Measurements from ENCODE around the gene WDR70. TPM values are rescaled to one million over a fixed set of nuclear protein-coding genes. Genes with fewer than 3 reads are reported as not detected.

WDR70 gene
- total RNA-seq, 1 experiment from 2014 or later = 35.0 TPM

DNA sequence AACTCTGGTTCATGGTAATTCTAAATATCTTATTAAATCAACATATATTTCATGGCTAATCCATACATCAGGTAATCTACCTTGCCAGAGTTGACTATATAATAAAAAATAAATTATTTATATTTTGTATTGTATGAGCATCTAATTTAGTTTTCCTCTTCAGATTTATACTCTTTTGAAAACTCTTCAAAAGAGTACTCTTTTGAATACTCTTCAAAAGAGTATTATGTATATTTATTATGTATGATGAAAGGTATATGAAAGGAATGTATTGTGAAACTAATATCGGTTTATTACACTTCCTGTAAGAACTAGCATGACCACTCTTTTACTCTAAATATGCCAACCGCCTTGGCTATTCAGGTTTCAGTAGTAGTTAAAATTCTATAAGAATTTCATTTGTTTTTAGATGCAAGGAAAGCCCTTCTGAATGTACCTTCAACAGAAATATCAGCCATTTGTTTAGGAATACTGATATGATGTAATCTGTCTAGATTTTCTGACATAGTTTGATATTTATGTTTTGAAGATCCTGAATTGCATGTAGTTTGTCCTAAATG is 178.7 kb downstream of the WDR70 start:
- Mint-ChIP-seq H3K27me3 (ENCODE audit: low read depth) (no peaks in the 10 kb centered on the region), H3K9me3 (peaks cover 9% of the 10 kb centered on the region), H3K27ac (no peak overlapping the region), H3K36me3 (peaks cover 7% of the 10 kb centered on the region; the same call in 1 of the 2 replicates), H3K4me3 (no peak overlapping the region), H3K4me1 (peaks cover 4% of the 10 kb centered on the region)
- DNase-seq (ENCODE audit: low spot score) (no peak), ATAC-seq (no peak)
- ChIA-PET POLR2A (no interaction called here), CTCF (no interaction called here)
- no peak for TF ChIP-seq ETV6 (CRISPR knock-in tag; IDR thresholded peaks at IDR 0.05)
- no peak for TF ChIP-seq GTF2I (CRISPR knock-in tag; conservative IDR thresholded peaks at IDR 0.05)
- TF ChIP-seq GRHL2 (CRISPR knock-in tag; IDR thresholded peaks at IDR 0.05; ENCODE audit: insufficient replicate concordance, severe bottlenecking) = no peak
- no peak for TF ChIP-seq ZNF232 (CRISPR knock-in tag; IDR thresholded peaks at IDR 0.05)
- TF ChIP-seq SOX15 (CRISPR knock-in tag; IDR thresholded peaks at IDR 0.05) = no peak
- no peak for TF ChIP-seq IRF2 (CRISPR knock-in tag; IDR thresholded peaks at IDR 0.05; ENCODE audit: borderline replicate concordance, low read depth)
- no peak for TF ChIP-seq ZNF317 (CRISPR knock-in tag; IDR thresholded peaks at IDR 0.05; ENCODE audit: borderline replicate concordance, low read depth)
- no peak for TF ChIP-seq ESRRA (CRISPR knock-in tag; IDR thresholded peaks at IDR 0.05; ENCODE audit: borderline replicate concordance)

DNA sequence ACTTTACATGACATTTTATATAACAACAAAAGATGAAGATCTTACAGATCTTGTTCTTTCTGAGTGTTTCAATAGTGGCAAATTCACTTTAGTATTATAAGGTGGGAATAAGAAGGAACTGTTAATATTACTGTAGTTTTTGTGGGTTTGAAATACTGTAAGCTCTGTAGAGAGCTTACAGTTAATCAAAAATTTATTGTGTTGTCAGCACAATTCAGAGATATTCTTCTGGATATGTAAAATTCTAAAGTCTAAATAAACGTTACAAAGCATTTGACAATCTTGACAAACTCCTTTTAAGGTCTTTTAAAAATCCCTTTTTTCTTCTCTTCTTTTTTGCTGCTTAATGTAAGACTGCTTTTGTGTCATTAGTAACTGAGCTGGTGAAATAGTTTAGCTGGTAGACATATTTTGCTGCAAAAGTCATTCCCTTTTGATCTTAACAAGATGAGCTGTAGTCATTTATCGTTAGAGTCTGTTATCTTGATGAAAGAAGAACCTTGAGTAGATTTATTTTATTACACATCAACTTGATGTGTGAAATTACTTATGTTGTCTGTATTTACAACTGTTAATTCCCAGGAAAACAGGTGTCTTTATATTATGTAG is 186.0 kb downstream of the WDR70 start:
- POLR2A ChIA-PET = no interaction called here

DNA sequence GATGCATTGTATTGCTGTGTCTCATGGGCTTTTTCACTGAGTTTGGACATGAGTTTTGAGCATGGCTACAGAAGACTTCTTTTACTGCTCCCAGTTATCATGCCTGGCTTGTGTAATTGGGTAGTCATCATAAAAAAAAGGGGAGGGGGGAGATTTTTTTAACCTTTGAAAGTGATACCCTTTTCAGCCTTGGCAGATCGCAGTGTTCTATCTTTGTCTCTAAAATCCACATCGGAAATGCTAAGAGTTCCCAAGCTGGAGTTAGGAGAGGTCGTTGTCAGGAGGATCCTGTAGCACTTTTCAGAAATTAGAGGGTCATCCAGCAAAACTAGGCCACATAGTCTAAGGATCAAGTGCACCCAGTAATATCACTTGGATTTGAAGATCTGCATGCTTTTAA is 188.4 kb downstream of the WDR70 start:
- H3K36me3 Mint-ChIP-seq = 0 out of 2 replicates have a peak, but pooled peaks cover 3% of the 10 kb centered on the region
- H3K4me3 Mint-ChIP-seq = no peak overlapping the region
- H3K9me3 Mint-ChIP-seq = no peaks in the 10 kb centered on the region
- H3K4me1 Mint-ChIP-seq = no peaks in the 10 kb centered on the region
- no peaks in the 10 kb centered on the region for H3K27me3 Mint-ChIP-seq (ENCODE audit: low read depth)
- DNase-seq (ENCODE audit: low spot score) (no peak), ATAC-seq (no peak)
- POLR2A ChIA-PET = no interaction called here
- no peak for TF ChIP-seq ZNF416 (CRISPR knock-in tag; IDR thresholded peaks at IDR 0.05)
- TF ChIP-seq, protein P1, sequence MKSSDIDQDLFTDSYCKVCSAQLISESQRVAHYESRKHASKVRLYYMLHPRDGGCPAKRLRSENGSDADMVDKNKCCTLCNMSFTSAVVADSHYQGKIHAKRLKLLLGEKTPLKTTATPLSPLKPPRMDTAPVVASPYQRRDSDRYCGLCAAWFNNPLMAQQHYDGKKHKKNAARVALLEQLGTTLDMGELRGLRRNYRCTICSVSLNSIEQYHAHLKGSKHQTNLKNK (CRISPR knock-in tag; IDR thresholded peaks at IDR 0.05) = no peak
- H3K27ac Mint-ChIP-seq = no peak overlapping the region
- CTCF ChIA-PET = no interaction called here

More for the DNA sequence above, 186.0 kb downstream of the WDR70 start:
- CTCF ChIA-PET = interaction anchor here (2.2 kb wide), 1 partner anchor 11 kb away, joined by 5 read pairs; no protein-coding TSS in a partner anchor
- Mint-ChIP-seq H3K4me1 (no peaks in the 10 kb centered on the region), H3K9me3 (peaks cover 9% of the 10 kb centered on the region), H3K36me3 (peaks cover 9% of the 10 kb centered on the region; the same call in 1 of the 2 replicates), H3K4me3 (no peak overlapping the region), H3K27ac (no peak overlapping the region), H3K27me3 (ENCODE audit: low read depth) (no peaks in the 10 kb centered on the region)
- ATAC-seq (no peak), DNase-seq (ENCODE audit: low spot score) (no peak)
- no peak for TF ChIP-seq NFE2L1 (CRISPR knock-in tag; IDR thresholded peaks at IDR 0.05)
- no peak for TF ChIP-seq MXD4 (CRISPR knock-in tag; IDR thresholded peaks at IDR 0.05; ENCODE audit: borderline replicate concordance)

DNA sequence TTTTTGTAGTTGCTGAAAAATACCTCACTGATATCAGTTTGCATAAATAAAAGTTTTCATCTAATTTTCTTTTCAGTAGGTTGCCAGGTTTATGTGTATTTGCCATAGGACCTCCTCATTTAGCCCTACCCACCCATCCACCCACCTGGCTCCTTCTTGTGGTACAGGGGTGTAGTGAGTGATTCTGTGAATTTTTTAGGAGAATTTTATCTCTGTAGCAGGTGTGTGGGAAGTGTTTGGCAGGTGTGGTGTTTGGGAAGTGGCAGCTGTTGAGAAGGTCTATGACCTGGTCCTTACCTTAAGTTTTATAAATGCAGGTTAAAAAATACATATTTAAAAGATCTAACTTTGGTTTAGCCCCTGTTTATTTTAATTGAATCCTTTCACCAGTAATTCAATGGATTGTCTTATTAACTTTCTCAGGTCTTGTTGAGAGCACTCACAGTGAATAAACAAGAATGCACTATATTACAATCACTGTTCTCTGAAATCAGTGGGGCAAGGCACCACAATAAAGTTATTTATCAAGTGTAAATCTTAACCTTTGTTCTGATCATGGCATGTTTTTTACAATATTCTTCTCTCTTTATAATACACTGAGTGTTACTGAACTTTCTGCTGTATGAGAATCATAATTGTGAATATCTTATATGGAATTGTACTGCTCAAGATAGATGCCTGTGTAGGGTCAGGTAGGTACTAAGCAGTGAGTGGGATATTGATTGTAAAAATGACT is 189.1 kb downstream of the WDR70 start:
- Mint-ChIP-seq H3K27ac (no peak overlapping the region), H3K27me3 (ENCODE audit: low read depth) (no peaks in the 10 kb centered on the region), H3K4me3 (no peak overlapping the region), H3K36me3 (0 out of 2 replicates have a peak, but pooled peaks cover 2% of the 10 kb centered on the region), H3K9me3 (no peaks in the 10 kb centered on the region), H3K4me1 (no peaks in the 10 kb centered on the region)
- TF ChIP-seq ZNF671 (CRISPR knock-in tag; IDR thresholded peaks at IDR 0.05) (no peak), FOXJ3 (CRISPR knock-in tag; IDR thresholded peaks at IDR 0.05; ENCODE audit: borderline replicate concordance) (no peak)
- TF ChIP-seq, protein P2, sequence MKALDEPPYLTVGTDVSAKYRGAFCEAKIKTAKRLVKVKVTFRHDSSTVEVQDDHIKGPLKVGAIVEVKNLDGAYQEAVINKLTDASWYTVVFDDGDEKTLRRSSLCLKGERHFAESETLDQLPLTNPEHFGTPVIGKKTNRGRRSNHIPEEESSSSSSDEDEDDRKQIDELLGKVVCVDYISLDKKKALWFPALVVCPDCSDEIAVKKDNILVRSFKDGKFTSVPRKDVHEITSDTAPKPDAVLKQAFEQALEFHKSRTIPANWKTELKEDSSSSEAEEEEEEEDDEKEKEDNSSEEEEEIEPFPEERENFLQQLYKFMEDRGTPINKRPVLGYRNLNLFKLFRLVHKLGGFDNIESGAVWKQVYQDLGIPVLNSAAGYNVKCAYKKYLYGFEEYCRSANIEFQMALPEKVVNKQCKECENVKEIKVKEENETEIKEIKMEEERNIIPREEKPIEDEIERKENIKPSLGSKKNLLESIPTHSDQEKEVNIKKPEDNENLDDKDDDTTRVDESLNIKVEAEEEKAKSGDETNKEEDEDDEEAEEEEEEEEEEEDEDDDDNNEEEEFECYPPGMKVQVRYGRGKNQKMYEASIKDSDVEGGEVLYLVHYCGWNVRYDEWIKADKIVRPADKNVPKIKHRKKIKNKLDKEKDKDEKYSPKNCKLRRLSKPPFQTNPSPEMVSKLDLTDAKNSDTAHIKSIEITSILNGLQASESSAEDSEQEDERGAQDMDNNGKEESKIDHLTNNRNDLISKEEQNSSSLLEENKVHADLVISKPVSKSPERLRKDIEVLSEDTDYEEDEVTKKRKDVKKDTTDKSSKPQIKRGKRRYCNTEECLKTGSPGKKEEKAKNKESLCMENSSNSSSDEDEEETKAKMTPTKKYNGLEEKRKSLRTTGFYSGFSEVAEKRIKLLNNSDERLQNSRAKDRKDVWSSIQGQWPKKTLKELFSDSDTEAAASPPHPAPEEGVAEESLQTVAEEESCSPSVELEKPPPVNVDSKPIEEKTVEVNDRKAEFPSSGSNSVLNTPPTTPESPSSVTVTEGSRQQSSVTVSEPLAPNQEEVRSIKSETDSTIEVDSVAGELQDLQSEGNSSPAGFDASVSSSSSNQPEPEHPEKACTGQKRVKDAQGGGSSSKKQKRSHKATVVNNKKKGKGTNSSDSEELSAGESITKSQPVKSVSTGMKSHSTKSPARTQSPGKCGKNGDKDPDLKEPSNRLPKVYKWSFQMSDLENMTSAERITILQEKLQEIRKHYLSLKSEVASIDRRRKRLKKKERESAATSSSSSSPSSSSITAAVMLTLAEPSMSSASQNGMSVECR (CRISPR knock-in tag; IDR thresholded peaks at IDR 0.05; ENCODE audit: borderline replicate concordance) = no peak
- DNase-seq (ENCODE audit: low spot score) (no peak), ATAC-seq (no peak)
- ChIA-PET CTCF (no interaction called here), POLR2A (no interaction called here)

Measured in WTC11 (cell line).